Mesenchymal stem cell (in vitro differentiated cells and primary cell): ENCODE results near the gene MAB21L2.

Experiments
- DNase-seq: peaks from one replicate; pipeline ENCODE4 v3.0.0-alpha.2; 2013
- H2AFZ ChIP-seq: one replicate; pipeline ENCODE4 v1.6.1; 2013; ENCODE audit warnings: low read depth, mild to moderate bottlenecking, control low read depth, inconsistent platforms, low read length, moderate library complexity
- H2AK5ac ChIP-seq: 2 replicates; pipeline ENCODE4 v1.6.1; 2013; ENCODE audit warnings: low read length, moderate library complexity, mild to moderate bottlenecking, inconsistent platforms; ENCODE audit not compliant: severe bottlenecking
- H2BK120ac ChIP-seq: one replicate; pipeline ENCODE4 v1.6.1; 2013; ENCODE audit warnings: low read depth, mild to moderate bottlenecking, inconsistent platforms, low read length, moderate library complexity
- H2BK12ac ChIP-seq, 2 experiments: one replicate each; pipeline ENCODE4 v1.6.1; 2013; ENCODE audit warnings: inconsistent platforms in 2 of 2, low read length in 2 of 2, mild to moderate bottlenecking in 2 of 2, moderate library complexity in 2 of 2, control low read depth in 1 of 2
- H2BK15ac ChIP-seq: one replicate; pipeline ENCODE4 v1.6.1; 2013; ENCODE audit warnings: mild to moderate bottlenecking, low read depth, inconsistent platforms; ENCODE audit not compliant: poor library complexity, severe bottlenecking
- H2BK5ac ChIP-seq: 2 replicates; pipeline ENCODE4 v1.6.1; 2013; ENCODE audit warnings: low read depth, mild to moderate bottlenecking, low read length, control low read depth, inconsistent platforms; ENCODE audit not compliant: poor library complexity, severe bottlenecking
- H3K14ac ChIP-seq, 2 experiments: one replicate each; pipeline ENCODE4 v1.6.1; 2013; ENCODE audit warnings: inconsistent platforms in 2 of 2, low read length in 2 of 2, control low read depth in 1 of 2, mild to moderate bottlenecking in 1 of 2, moderate library complexity in 1 of 2
- H3K18ac ChIP-seq, 2 experiments: one replicate each; pipeline ENCODE4 v1.6.1; 2013; ENCODE audit warnings: inconsistent platforms in 2 of 2, low read length in 2 of 2, control low read depth in 1 of 2, low read depth in 1 of 2, mild to moderate bottlenecking in 1 of 2
- H3K23ac ChIP-seq, 2 experiments: one replicate each; pipeline ENCODE4 v1.6.1; 2013; ENCODE audit warnings: inconsistent platforms in 2 of 2, low read length in 2 of 2, mild to moderate bottlenecking in 2 of 2, moderate library complexity in 2 of 2, control low read depth in 1 of 2
- H3K27ac ChIP-seq: 2 replicates; pipeline ENCODE4 v1.5.1; 2013; ENCODE audit warnings: mild to moderate bottlenecking, moderate library complexity, low read length, control low read depth, inconsistent platforms; ENCODE audit not compliant: poor library complexity, severe bottlenecking
- H3K27me3 ChIP-seq, 2 experiments: 2 replicates each; pipeline versions ENCODE4 v1.6.1 to v1.7.0; 2013; ENCODE audit warnings: low read length in 2 of 2, mild to moderate bottlenecking in 2 of 2, moderate library complexity in 2 of 2, control low read depth in 1 of 2, inconsistent platforms in 1 of 2; ENCODE audit not compliant: control insufficient read depth in 1 of 2, insufficient read depth in 1 of 2
- H3K36me3 ChIP-seq, 2 experiments: 2 replicates each; pipeline versions ENCODE4 v1.6.1 to v1.7.0; 2013; ENCODE audit warnings: low read length in 2 of 2, control low read depth in 1 of 2, inconsistent platforms in 1 of 2, low read depth in 1 of 2, mild to moderate bottlenecking in 1 of 2; ENCODE audit not compliant: insufficient read depth in 2 of 2, control insufficient read depth in 1 of 2
- H3K4ac ChIP-seq, 2 experiments: one replicate each; pipeline ENCODE4 v1.6.1; 2013; ENCODE audit warnings: inconsistent platforms in 2 of 2, low read length in 2 of 2, mild to moderate bottlenecking in 2 of 2, moderate library complexity in 2 of 2, control low read depth in 1 of 2, low read depth in 1 of 2
- H3K4me1 ChIP-seq: 2 replicates; pipeline ENCODE4 v1.6.1; 2013; ENCODE audit warnings: low read depth, low read length, control low read depth; ENCODE audit not compliant: control insufficient read depth, insufficient read depth
- H3K4me2 ChIP-seq: 2 replicates; pipeline ENCODE4 v1.6.1; 2013; ENCODE audit warnings: low read length, mild to moderate bottlenecking, inconsistent platforms; ENCODE audit not compliant: poor library complexity, severe bottlenecking
- H3K4me3 ChIP-seq, 2 experiments: 2 replicates each; pipeline versions ENCODE4 v1.5.1 to v1.7.0; 2013; ENCODE audit warnings: low read length in 2 of 2, mild to moderate bottlenecking in 2 of 2, control low read depth in 1 of 2, low read depth in 1 of 2; ENCODE audit not compliant: insufficient read depth in 1 of 2
- H3K79me1 ChIP-seq: replicated peaks from 2 replicates; pipeline ENCODE4 v1.6.1; 2013; ENCODE audit warnings: mild to moderate bottlenecking, control low read depth, low read length, inconsistent platforms; ENCODE audit not compliant: poor library complexity, severe bottlenecking
- H3K9ac ChIP-seq: 2 replicates; pipeline ENCODE4 v1.7.0; 2013; ENCODE audit warnings: mild to moderate bottlenecking, low read length, moderate library complexity
- H3K9me3 ChIP-seq: 2 replicates; pipeline ENCODE4 v1.7.0; 2013; ENCODE audit warnings: mild to moderate bottlenecking, low read length; ENCODE audit not compliant: control insufficient read depth
- H4K8ac ChIP-seq: one replicate; pipeline ENCODE4 v1.6.1; 2013; ENCODE audit warnings: inconsistent platforms, mild to moderate bottlenecking, low read length, moderate library complexity
- H4K91ac ChIP-seq: one replicate; pipeline ENCODE4 v1.6.1; 2013; ENCODE audit warnings: mild to moderate bottlenecking, low read length, inconsistent platforms
- WGBS: methylation state at CpG from one replicate; pipeline ENCODE4 v1.1.7; 2013; ENCODE audit warnings: mixed read lengths; 5-methylcytosine and 5-hydroxymethylcytosine counted together

The MAB21L2 gene

GRCh38 chr4:150624055-150624454, 42.1 kb downstream of the MAB21L2 start:
- no peak overlapping the region for H3K27ac ChIP-seq
- H3K27me3 ChIP-seq: no peaks in the 10 kb centered on the region
- H3K14ac ChIP-seq: no peak overlapping the region
- no peak overlapping the region for H2BK12ac ChIP-seq
- H2BK120ac ChIP-seq: no peak overlapping the region
- H3K18ac ChIP-seq: no peak overlapping the region
- H3K79me1 ChIP-seq: peaks cover 2% of the 10 kb centered on the region
- no peak overlapping the region for H2AK5ac ChIP-seq
- no peak overlapping the region for H3K4me3 ChIP-seq
- H3K9me3 ChIP-seq: no peaks in the 10 kb centered on the region
- no peak overlapping the region for H4K8ac ChIP-seq
- H2AFZ ChIP-seq: no peak overlapping the region
- DNase-seq: no peak
- no CpG with 5 or more reads among the region's 1 CpG for WGBS
- no peak overlapping the region for H3K23ac ChIP-seq
- H3K4me2 ChIP-seq: no peak overlapping the region
- no peak overlapping the region for H2BK5ac ChIP-seq
- no peak overlapping the region for H4K91ac ChIP-seq
- no peaks in the 10 kb centered on the region for H3K4me1 ChIP-seq
- H2BK15ac ChIP-seq: no peak overlapping the region
- no peak overlapping the region for H3K9ac ChIP-seq
- no peaks in the 10 kb centered on the region for H3K36me3 ChIP-seq
- no peak overlapping the region for H3K4ac ChIP-seq

GRCh38 chr4:150625033-150625432, 43.1 kb downstream of the MAB21L2 start:
- Histone ChIP-seq H3K36me3 (no peaks in the 10 kb centered on the region), H3K4me1 (no peaks in the 10 kb centered on the region), H3K23ac (no peak overlapping the region), H2AFZ (no peak overlapping the region), H2BK12ac (no peak overlapping the region), H3K4ac (no peak overlapping the region), H2BK15ac (no peak overlapping the region), H3K4me2 (no peak overlapping the region), H3K27ac (no peak overlapping the region), H3K4me3 (no peak overlapping the region), H3K9ac (no peak overlapping the region), H4K91ac (no peak overlapping the region), H3K27me3 (no peaks in the 10 kb centered on the region), H2BK120ac (no peak overlapping the region), H4K8ac (no peak overlapping the region), H3K14ac (no peak overlapping the region), H2AK5ac (no peak overlapping the region), H2BK5ac (no peak overlapping the region), H3K18ac (no peak overlapping the region), H3K79me1 (peaks cover 2% of the 10 kb centered on the region), H3K9me3 (no peaks in the 10 kb centered on the region)
- no CpG with 5 or more reads among the region's 2 CpGs for WGBS
- DNase-seq: no peak

- H3K4me2 ChIP-seq: no peak overlapping the region
- H3K36me3 ChIP-seq: no peaks in the 10 kb centered on the region
- H2BK12ac ChIP-seq: no peak overlapping the region
- H3K27ac ChIP-seq: no peak overlapping the region
- no peak overlapping the region for H2BK15ac ChIP-seq
- WGBS: no CpG with 5 or more reads among the region's 2 CpGs
- no peak overlapping the region for H3K14ac ChIP-seq
- no peak overlapping the region for H2AK5ac ChIP-seq
- DNase-seq: no peak
- H2BK5ac ChIP-seq: no peak overlapping the region
- no peak overlapping the region for H3K23ac ChIP-seq
- H3K4me3 ChIP-seq: no peak overlapping the region
- no peak overlapping the region for H2BK120ac ChIP-seq
- no peaks in the 10 kb centered on the region for H3K4me1 ChIP-seq
- no peak overlapping the region for H4K8ac ChIP-seq
- H3K27me3 ChIP-seq: no peaks in the 10 kb centered on the region
- no peaks in the 10 kb centered on the region for H3K79me1 ChIP-seq
- no peak overlapping the region for H3K9ac ChIP-seq
- no peak overlapping the region for H3K18ac ChIP-seq
- no peak overlapping the region for H2AFZ ChIP-seq
- no peak overlapping the region for H4K91ac ChIP-seq
- no peak overlapping the region for H3K4ac ChIP-seq
- peaks cover 6% of the 10 kb centered on the region for H3K9me3 ChIP-seq
These were observed 46.1 kb downstream of the MAB21L2 start for GRCh38 chr4:150628073-150628472.

- Histone ChIP-seq H4K8ac (no peak overlapping the region), H2BK5ac (no peak overlapping the region), H3K9ac (no peak overlapping the region), H2BK120ac (no peak overlapping the region), H2BK15ac (no peak overlapping the region), H3K4me2 (no peak overlapping the region), H3K27me3 (no peaks in the 10 kb centered on the region), H4K91ac (no peak overlapping the region), H2AFZ (no peak overlapping the region), H3K4ac (no peak overlapping the region), H3K27ac (no peak overlapping the region), H2AK5ac (no peak overlapping the region), H3K36me3 (no peaks in the 10 kb centered on the region), H3K79me1 (no peaks in the 10 kb centered on the region), H3K18ac (no peak overlapping the region), H3K4me1 (no peaks in the 10 kb centered on the region), H3K9me3 (peaks cover 7% of the 10 kb centered on the region), H3K14ac (no peak overlapping the region), H2BK12ac (no peak overlapping the region), H3K4me3 (no peak overlapping the region), H3K23ac (no peak overlapping the region)
- DNase-seq: no peak
These were observed 50.7 kb downstream of the MAB21L2 start for GRCh38 chr4:150632639-150633038.
